Upper lobe of right lung (tissue), 1 donor: ENCODE data around the gene AR. TPM values are rescaled to one million over a fixed set of nuclear protein-coding genes. Genes with fewer than 3 reads are reported as not detected.

Source experiments
- ATAC-seq: fragments of 200-7000 bp; cut with Tn5 transposase; one replicate; pipeline ENCODE4 v1.9.1; 2020; ENCODE audit warnings: mild to moderate bottlenecking, moderate library complexity
- DNase-seq: peaks from one replicate; pipeline ENCODE4 v3.0.0-alpha.2; 2020
- H3K27ac ChIP-seq: fragments of 200-600 bp; one replicate; pipeline ENCODE4 v1.8.0; 2022
- H3K27me3 ChIP-seq: fragments of 200-600 bp; one replicate; pipeline ENCODE4 v1.8.0; 2022; ENCODE audit warnings: mild to moderate bottlenecking
- H3K36me3 ChIP-seq: fragments of 200-600 bp; one replicate; pipeline ENCODE4 v1.8.0; 2022
- H3K4me1 ChIP-seq: fragments of 200-600 bp; one replicate; pipeline ENCODE4 v1.8.0; 2022
- H3K4me3 ChIP-seq: fragments of 200-600 bp; one replicate; pipeline ENCODE4 v1.8.0; 2022; ENCODE audit warnings: mild to moderate bottlenecking
- H3K9me3 ChIP-seq: fragments of 200-600 bp; one replicate; pipeline ENCODE4 v1.8.0; 2022
- CTCF ChIP-seq: fragments of 200-600 bp; IDR thresholded peaks from one replicate; pipeline ENCODE4 v1.8.0; 2022; ENCODE audit warnings: antibody characterized with exemption
- intact Hi-C: fragments of 100-400 bp; cut with DNase I; formaldehyde crosslinking; loops from one replicate; pipeline ENCODE4 v1.11.0; 2022
- total RNA-seq: library from RNA; stranded (reverse); fragmentation: NEBNext Ultra II Directional; extraction: Animal tissue kit (Norgen Biotek cat#: 25700); gene quantifications from one replicate; pipeline ENCODE4 v1.2.1, GENCODE V29; 2021
- donor health status: DM: no; HTN: yes; CAD: no; lungs with severe emphysema.

Gene AR
- total RNA-seq, 1 donor from 2014 or later = 5.3 TPM

- TF ChIP-seq CTCF = no peak
- no peak overlapping the region for H3K27ac ChIP-seq
- DNase-seq (no peak), ATAC-seq (no peak)
- no peaks in the 10 kb centered on the region for H3K4me1 ChIP-seq
- no peak overlapping the region for H3K4me3 ChIP-seq
- no peaks in the 10 kb centered on the region for H3K27me3 ChIP-seq
- H3K9me3 ChIP-seq = no peaks in the 10 kb centered on the region
- H3K36me3 ChIP-seq = no peaks in the 10 kb centered on the region
- intact Hi-C loops = no loop called here
These were observed 27.0 kb downstream of the AR start for GRCh38 chrX:67570839-67571238.

GRCh38 chrX:67574696-67575095 lies 30.9 kb downstream of the AR start:
- H3K4me1 ChIP-seq = no peaks in the 10 kb centered on the region
- no peak for TF ChIP-seq CTCF
- no peaks in the 10 kb centered on the region for H3K36me3 ChIP-seq
- no peaks in the 10 kb centered on the region for H3K9me3 ChIP-seq
- no peaks in the 10 kb centered on the region for H3K27me3 ChIP-seq
- intact Hi-C loops = no loop called here
- ATAC-seq (no peak), DNase-seq (no peak)
- no peak overlapping the region for H3K27ac ChIP-seq
- no peak overlapping the region for H3K4me3 ChIP-seq

GRCh38 chrX:67582436-67582835 lies 38.6 kb downstream of the AR start:
- no peaks in the 10 kb centered on the region for H3K27me3 ChIP-seq
- DNase-seq (no peak), ATAC-seq (no peak)
- TF ChIP-seq CTCF = no peak
- H3K36me3 ChIP-seq = no peaks in the 10 kb centered on the region
- intact Hi-C loops = no loop called here
- no peak overlapping the region for H3K27ac ChIP-seq
- no peak overlapping the region for H3K4me3 ChIP-seq
- no peaks in the 10 kb centered on the region for H3K9me3 ChIP-seq
- no peaks in the 10 kb centered on the region for H3K4me1 ChIP-seq

GRCh38 chrX:67583171-67583570 lies 39.4 kb downstream of the AR start:
- Histone ChIP-seq H3K9me3 (no peaks in the 10 kb centered on the region), H3K36me3 (no peaks in the 10 kb centered on the region), H3K4me1 (no peaks in the 10 kb centered on the region), H3K27ac (no peak overlapping the region), H3K4me3 (no peak overlapping the region), H3K27me3 (no peaks in the 10 kb centered on the region)
- intact Hi-C loops = no loop called here
- TF ChIP-seq CTCF = no peak
- no peak for DNase-seq
- ATAC-seq = no peak

GRCh38 chrX:67585401-67585800 lies 41.6 kb downstream of the AR start:
- H3K27ac ChIP-seq = no peak overlapping the region
- H3K4me1 ChIP-seq = no peaks in the 10 kb centered on the region
- H3K9me3 ChIP-seq = no peaks in the 10 kb centered on the region
- DNase-seq (no peak), ATAC-seq (no peak)
- H3K27me3 ChIP-seq = no peaks in the 10 kb centered on the region
- no peaks in the 10 kb centered on the region for H3K36me3 ChIP-seq
- intact Hi-C loops = no loop called here
- TF ChIP-seq CTCF = no peak
- no peak overlapping the region for H3K4me3 ChIP-seq

DNA sequence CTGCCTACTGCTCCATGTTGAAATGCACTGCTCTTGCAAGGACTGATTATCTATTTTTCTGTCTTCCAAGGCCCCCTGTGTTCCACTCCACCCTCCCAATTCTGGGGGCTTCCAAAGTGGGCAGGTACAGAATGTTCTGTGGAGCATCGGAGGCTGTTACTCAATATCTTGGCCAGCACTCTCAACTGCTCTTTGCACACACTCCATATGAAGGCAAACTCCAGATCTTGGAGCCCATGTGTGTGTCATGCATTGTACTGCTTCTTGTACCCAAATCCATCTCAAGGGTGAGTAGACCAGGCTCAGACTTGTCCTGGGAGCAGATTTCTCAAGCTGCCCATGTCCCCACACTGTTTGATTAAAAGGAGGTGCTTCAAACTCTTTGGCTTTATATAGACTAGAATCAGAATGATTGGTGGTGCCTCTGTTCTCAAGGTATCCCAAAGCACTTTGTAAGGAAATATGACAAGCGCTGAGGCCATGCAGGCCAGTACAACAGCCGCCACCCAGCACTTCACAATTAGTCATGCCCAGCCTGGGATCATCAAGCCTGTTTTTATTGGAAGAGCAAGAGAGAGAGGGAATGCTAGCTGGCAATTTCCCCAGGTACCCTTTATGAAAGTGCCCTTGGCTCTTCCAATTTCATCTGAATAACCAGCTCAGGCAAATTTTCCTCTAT lies 44.3 kb downstream of the AR start:
- H3K27ac ChIP-seq = no peak overlapping the region
- ATAC-seq (no peak), DNase-seq (no peak)
- no peaks in the 10 kb centered on the region for H3K4me1 ChIP-seq
- H3K27me3 ChIP-seq = no peaks in the 10 kb centered on the region
- no peaks in the 10 kb centered on the region for H3K9me3 ChIP-seq
- intact Hi-C loops = no loop called here
- no peak for TF ChIP-seq CTCF
- H3K36me3 ChIP-seq = no peaks in the 10 kb centered on the region
- no peak overlapping the region for H3K4me3 ChIP-seq
